OCI-LY7 (cell line): ENCODE measurements around the gene KDM3B. TPM values are rescaled to one million over a fixed set of nuclear protein-coding genes. Genes with fewer than 3 reads are reported as not detected.

Experiments used
- BruUV-seq: library from RNA; stranded (reverse); fragments of 400-500 nt; replicated peaks from 2 replicates; lab custom pipeline; 2021; lab: Mats Ljungman, UMichigan
- CTCF ChIA-PET: fragments of 300-600 bp; sonication (Branson Sonifier 250); formaldehyde crosslinking; loops from one replicate; lab custom pipeline; 2022; ENCODE audit warnings: antibody characterized with exemption; ENCODE audit not compliant: unreplicated experiment; lab: Charles Lee
- POLR2A ChIA-PET: fragments of 300-600 bp; sonication (Branson Sonifier 250); formaldehyde crosslinking; loops from one replicate; lab custom pipeline; 2022; ENCODE audit warnings: antibody characterized with exemption; lab: Charles Lee
- DNase-seq: peaks from one replicate; pipeline ENCODE4 v3.0.0-alpha.2; 2015; ENCODE audit warnings: low spot score
- H2AFZ ChIP-seq: fragments of 200-600 bp; sonication (generic), shearing (Covaris generic); 2 replicates; pipeline ENCODE4 v1.6.1; 2014; ENCODE audit warnings: mild to moderate bottlenecking, antibody characterized with exemption, low read length, moderate library complexity
- H3K27ac ChIP-seq: fragments of 200-600 bp; sonication (generic); 2 replicates; pipeline ENCODE4 v1.5.1; 2014; ENCODE audit warnings: mixed run types, low read depth, mild to moderate bottlenecking, moderate library complexity, low read length, inconsistent platforms; ENCODE audit not compliant: poor library complexity, severe bottlenecking
- H3K36me3 ChIP-seq: fragments of 200-600 bp; sonication (generic); 2 replicates; pipeline ENCODE4 v1.6.1; 2014; ENCODE audit warnings: mild to moderate bottlenecking, antibody characterized with exemption, low read length, moderate library complexity, mixed read lengths; ENCODE audit not compliant: insufficient read depth
- H3K4me1 ChIP-seq: fragments of 200-600 bp; sonication (generic); 2 replicates; pipeline ENCODE4 v1.5.1; 2014; ENCODE audit warnings: mild to moderate bottlenecking, low read length; ENCODE audit not compliant: insufficient read depth, poor library complexity, severe bottlenecking
- H3K4me2 ChIP-seq: fragments of 200-600 bp; sonication (generic); 2 replicates; pipeline ENCODE4 v1.6.1; 2014; ENCODE audit warnings: mild to moderate bottlenecking, low read length
- H3K4me3 ChIP-seq: fragments of 200-600 bp; sonication (generic); 2 replicates; pipeline ENCODE4 v1.5.1; 2014; ENCODE audit warnings: mild to moderate bottlenecking, low read depth, low read length; ENCODE audit not compliant: poor library complexity, severe bottlenecking
- H3K79me2 ChIP-seq: fragments of 200-600 bp; sonication (generic); 2 replicates; pipeline ENCODE4 v1.6.1; 2016; ENCODE audit warnings: low read depth, mild to moderate bottlenecking, low read length, moderate library complexity, mixed read lengths; ENCODE audit not compliant: insufficient read depth
- H3K9me2 ChIP-seq: fragments of 200-600 bp; sonication (generic); 2 replicates; pipeline ENCODE4 v1.6.1; 2016; ENCODE audit warnings: mild to moderate bottlenecking, low read length, mixed read lengths; ENCODE audit not compliant: insufficient read depth
- H3K9me3 ChIP-seq: fragments of 200-600 bp; sonication (generic); 2 replicates; pipeline ENCODE4 v1.6.1; 2014; ENCODE audit warnings: mild to moderate bottlenecking, mixed run types, low read length, mixed read lengths
- H4K20me1 ChIP-seq: fragments of 200-600 bp; sonication (generic); 2 replicates; pipeline ENCODE4 v1.6.1; 2014; ENCODE audit warnings: mild to moderate bottlenecking, antibody characterized with exemption, low read length, moderate library complexity, mixed read lengths; ENCODE audit not compliant: insufficient read depth
- CTCF ChIP-seq: fragments of 200-600 bp; sonication (generic); conservative IDR thresholded peaks from 2 replicates; pipeline ENCODE4 v1.5.1; 2014; ENCODE audit warnings: mild to moderate bottlenecking, antibody characterized with exemption, low read length, moderate library complexity, mixed read lengths
- EZH2phosphoT487 ChIP-seq: fragments of 200-600 bp; sonication (generic); IDR thresholded peaks from 2 replicates; pipeline ENCODE4 v1.6.1; 2018; ENCODE audit warnings: low read depth, borderline replicate concordance, mild to moderate bottlenecking, mixed run types, antibody characterized with exemption, low read length, moderate library complexity, mixed read lengths
- intact Hi-C: fragments of 100-400 bp; cut with micrococcal nuclease; formaldehyde crosslinking; loops from one replicate; pipeline ENCODE4 v1.10.0; 2022; ENCODE audit not compliant: unreplicated experiment
- total RNA-seq, 2 experiments: library from RNA; depleted of rRNA in 1 of 2; stranded (reverse); fragments of >200 nt in 1 of 2; shearing (Covaris generic) in 1 of 2; gene quantifications; 2 replicates each; pipeline ENCODE4 v1.2.3, GENCODE V29; 2014 to 2022

Gene KDM3B
- total RNA-seq, 2 experiments from 2014 or later: 51.1 to 64.8 TPM

GRCh38 chr5:138350563-138350890 lies 2.0 kb upstream of the KDM3B start:
- peaks cover 68% of the 10 kb centered on the region for H3K36me3 ChIP-seq
- H3K79me2 ChIP-seq: peaks cover 25% of the 10 kb centered on the region
- intact Hi-C loops: loop anchor here (5.0 kb wide), 1 partner anchor 192 kb away; the partner anchor contains the start of gene ETF1
- no peaks in the 10 kb centered on the region for H3K9me3 ChIP-seq
- no peak overlapping the region for H3K4me2 ChIP-seq
- H4K20me1 ChIP-seq: peaks cover 23% of the 10 kb centered on the region
- CTCF ChIA-PET: no interaction called here
- BruUV-seq: no TSS peak
- H3K4me3 ChIP-seq: no peak overlapping the region
- H3K4me1 ChIP-seq: peaks cover 16% of the 10 kb centered on the region
- H2AFZ ChIP-seq: no peak overlapping the region
- no peak for TF ChIP-seq EZH2phosphoT487
- no peak for TF ChIP-seq CTCF
- H3K27ac ChIP-seq: no peak overlapping the region
- POLR2A ChIA-PET: interaction anchor here (0.9 to 8.4 kb wide), 2 partner anchors 11 to 49 kb away, joined by 4 to 102 read pairs; partner anchors contain the start of gene FAM53C
- H3K9me2 ChIP-seq: no peaks in the 10 kb centered on the region
- DNase-seq: no peak

GRCh38 chr5:138351056-138351455 lies 1.4 kb upstream of the KDM3B start:
- TF ChIP-seq CTCF: no peak
- TF ChIP-seq EZH2phosphoT487: no peak
- DNase-seq: no peak
- POLR2A ChIA-PET: interaction anchor here (0.9 to 8.4 kb wide), 2 partner anchors 12 to 48 kb away, joined by 4 to 102 read pairs; partner anchors contain the start of gene FAM53C
- no peak overlapping the region for H3K4me3 ChIP-seq
- H4K20me1 ChIP-seq: peaks cover 28% of the 10 kb centered on the region
- BruUV-seq: no TSS peak
- CTCF ChIA-PET: interaction anchor here (1.6 to 3.9 kb wide), 3 partner anchors 10 to 19 kb away, joined by 5 to 34 read pairs (median 8); partner anchors contain the start of gene FAM53C
- H3K79me2 ChIP-seq: peaks cover 31% of the 10 kb centered on the region
- H3K27ac ChIP-seq: no peak overlapping the region
- no peak overlapping the region for H3K4me2 ChIP-seq
- no peak overlapping the region for H2AFZ ChIP-seq
- no peaks in the 10 kb centered on the region for H3K9me2 ChIP-seq
- H3K4me1 ChIP-seq: peaks cover 19% of the 10 kb centered on the region
- intact Hi-C loops: loop anchor here (5.0 kb wide), 1 partner anchor 191 kb away; the partner anchor contains the start of gene ETF1
- H3K36me3 ChIP-seq: peaks cover 67% of the 10 kb centered on the region
- no peaks in the 10 kb centered on the region for H3K9me3 ChIP-seq

- Histone ChIP-seq H2AFZ (no peak overlapping the region), H3K4me1 (peaks cover 19% of the 10 kb centered on the region), H3K79me2 (peaks cover 35% of the 10 kb centered on the region), H3K9me3 (no peaks in the 10 kb centered on the region), H3K9me2 (no peaks in the 10 kb centered on the region), H3K27ac (no peak overlapping the region), H3K36me3 (peaks cover 64% of the 10 kb centered on the region), H3K4me2 (no peak overlapping the region), H4K20me1 (peaks cover 31% of the 10 kb centered on the region), H3K4me3 (no peak overlapping the region)
- TF ChIP-seq CTCF (no peak), EZH2phosphoT487 (no peak)
- ChIA-PET CTCF (interaction anchor here (0.7 to 3.9 kb wide), 7 partner anchors 9 to 173 kb away, joined by 3 to 34 read pairs (median 4); partner anchors contain the start of genes BRD8 and FAM53C), POLR2A (interaction anchor here (0.6 to 8.4 kb wide), 6 partner anchors 8 to 138 kb away, joined by 3 to 102 read pairs (median 4); partner anchors contain the start of genes CDC23, CDC25C and FAM53C)
- no peak for DNase-seq
- BruUV-seq: no TSS peak
- intact Hi-C loops: loop anchor here (5.0 kb wide), 1 partner anchor 191 kb away; the partner anchor contains the start of gene ETF1
Observed at GRCh38 chr5:138351517-138351916, 968 bp upstream of the KDM3B start.
